Ovary (tissue), 9 donors: ENCODE measurements around the gene ITPR1. TPM values are rescaled to one million over a fixed set of nuclear protein-coding genes. Genes with fewer than 3 reads are reported as not detected.

Experiments
- DNase-seq, 5 donors: peaks; one replicate each; pipeline ENCODE4 v3.0.0-alpha.2; 2019 to 2020
- H3K27ac ChIP-seq, 2 donors: fragments of 200-600 bp; one replicate each; pipeline versions ENCODE4 v1.5.1 to v1.8.0; 2019 to 2022
- H3K27me3 ChIP-seq: fragments of 200-600 bp; one replicate; pipeline ENCODE4 v1.8.0; 2022
- H3K36me3 ChIP-seq: fragments of 200-600 bp; sonication (generic); one replicate; pipeline ENCODE4 v1.5.1; 2019
- H3K4me1 ChIP-seq: one replicate; pipeline ENCODE4 v1.8.1; 2013; ENCODE audit warnings: mild to moderate bottlenecking, moderate library complexity; ENCODE audit not compliant: insufficient read depth
- H3K4me3 ChIP-seq: fragments of 200-600 bp; sonication (generic); one replicate; pipeline ENCODE4 v1.5.1; 2017
- H3K9me3 ChIP-seq, 2 donors: fragments of 200-600 bp in 1 of 2; sonication (generic) in 1 of 2; one replicate each; pipeline versions ENCODE4 v1.5.1 to v1.8.1; 2013 to 2019; ENCODE audit warnings: mild to moderate bottlenecking in 1 of 2, moderate library complexity in 1 of 2
- CTCF ChIP-seq, 3 donors: fragments of 450-650 bp in 2 of 3; fragments of 200-600 bp in 1 of 3; IDR thresholded peaks; one replicate each; pipeline versions ENCODE4 v1.5.1 to v1.8.0; 2016 to 2022; ENCODE audit warnings: antibody characterized with exemption in 3 of 3, mild to moderate bottlenecking in 1 of 3
- EP300 ChIP-seq: sonication (generic); formaldehyde crosslinking; IDR thresholded peaks from one replicate; pipeline ENCODE4 v1.6.1; 2017; ENCODE audit warnings: antibody characterized with exemption
- POLR2A ChIP-seq: fragments of 450-650 bp; IDR thresholded peaks from one replicate; pipeline ENCODE4 v1.6.1; 2017; ENCODE audit warnings: antibody characterized with exemption, mild to moderate bottlenecking, moderate library complexity
- WGBS, 3 donors: extraction: QIAGEN DNeasy Blood & Tissue Kit in 1 of 3; methylation state at CpG; one replicate each; pipeline versions ENCODE4 v1.1.5 to v1.1.7; 2013 to 2017; 5-methylcytosine and 5-hydroxymethylcytosine counted together
- intact Hi-C, 4 donors: fragments of 100-400 bp; cut with DNase I; formaldehyde crosslinking; loops; one replicate each; pipeline versions ENCODE4 v1.11.0 to v1.15.1; 2022 to 2023
- polyA plus RNA-seq, 2 donors: library from polyadenylated mRNA; stranded (reverse); fragments of 200-250 nt in 1 of 2; fragments of 350-450 nt in 1 of 2; fragmentation: Illumina TruSeq in 1 of 2; extraction: RNeasy Lipid Tissue Mini Kit (QIAGEN cat#74804) in 1 of 2; gene quantifications; one replicate each; pipeline ENCODE4 v1.2.3, GENCODE V29; 2013 to 2014
- total RNA-seq, 7 donors: library from RNA; depleted of rRNA in 2 of 7; stranded (reverse); fragments of >200 nt in 2 of 7; fragmentation: NEBNext Ultra II Directional in 3 of 7; extraction: Animal tissue kit (Norgen Biotek cat#: 25700) in 3 of 7; gene quantifications; one replicate each; pipeline versions ENCODE4 v1.1.0 to v1.2.4, GENCODE V29; 2016 to 2023
- donor health status: DM: no; HTN: no; CAD: no; lungs with moderate emphysema.
- donor health status: DM: no; HTN: no; CAD: no.
- donor health status: Bipolar disorder and iron deficiency.
- donor health status: DM: yes; HTN: yes; CAD: no.
- donor health status: DM: no; HTN: no; CAD: no.
- donor health status: DM: yes; HTN: yes; CAD: no.

Gene ITPR1
- total and polyA plus RNA-seq, 9 donors = 59.5 to 313 (median 144) TPM

- intact Hi-C loops = no loop called here
- no peaks in the 10 kb centered on the region for H3K27me3 ChIP-seq
- no peak overlapping the region for H3K27ac ChIP-seq
- DNase-seq = no peak
- no peaks in the 10 kb centered on the region for H3K9me3 ChIP-seq
- no peak overlapping the region for H3K4me3 ChIP-seq
- H3K4me1 ChIP-seq = peaks cover 6% of the 10 kb centered on the region
- H3K36me3 ChIP-seq = no peaks in the 10 kb centered on the region
- WGBS, 3 donors = 56 to 68% (median 63%) methylated on average over 4 of the region's 4 CpGs
- TF ChIP-seq EP300 (no peak), CTCF (IDR thresholded peaks at IDR 0.05) (no peak), POLR2A (no peak)
These were observed 315.5 kb downstream of the ITPR1 start for GRCh38 chr3:4808637-4809036.

GRCh38 chr3:4809922-4810321 is 316.8 kb downstream of the ITPR1 start:
- intact Hi-C loops = loop anchor here in 1 of 4 donors (10.0 kb wide), 1 partner anchor 175 kb away; no protein-coding TSS in a partner anchor

GRCh38 chr3:4812591-4812990 is 319.4 kb downstream of the ITPR1 start:
- Histone ChIP-seq H3K4me3 (no peak overlapping the region), H3K27ac (no peak overlapping the region), H3K36me3 (no peaks in the 10 kb centered on the region), H3K27me3 (no peaks in the 10 kb centered on the region), H3K4me1 (no peaks in the 10 kb centered on the region), H3K9me3 (no peaks in the 10 kb centered on the region)
- WGBS, 3 donors = 58 to 72% (median 69%) methylated on average over 5 of the region's 5 CpGs
- intact Hi-C loops = loop anchor here in 1 of 4 donors (10.0 kb wide), 1 partner anchor 172 kb away; no protein-coding TSS in a partner anchor
- TF ChIP-seq EP300 (no peak), POLR2A (no peak), CTCF (IDR thresholded peaks at IDR 0.05) (no peak)
- DNase-seq = no peak

More at GRCh38 chr3:4809922-4810321, 316.8 kb downstream of the ITPR1 start:
- no peak overlapping the region for H3K27ac ChIP-seq
- no peaks in the 10 kb centered on the region for H3K9me3 ChIP-seq
- H3K4me1 ChIP-seq = peaks cover 2% of the 10 kb centered on the region
- no peaks in the 10 kb centered on the region for H3K36me3 ChIP-seq
- H3K4me3 ChIP-seq = no peak overlapping the region
- TF ChIP-seq CTCF (IDR thresholded peaks at IDR 0.05) (no peak), POLR2A (no peak), EP300 (no peak)
- WGBS, 3 donors = 83 to 94% (median 88%) methylated on average over 3 of the region's 3 CpGs
- no peaks in the 10 kb centered on the region for H3K27me3 ChIP-seq
- DNase-seq = no peak

- no peak for TF ChIP-seq POLR2A
- TF ChIP-seq EP300 = no peak
- intact Hi-C loops = loop anchor here in 1 of 4 donors (10.0 kb wide), 1 partner anchor 171 kb away; no protein-coding TSS in a partner anchor
- H3K4me3 ChIP-seq = no peak overlapping the region
- no peaks in the 10 kb centered on the region for H3K4me1 ChIP-seq
- DNase-seq = no peak
- H3K27me3 ChIP-seq = no peaks in the 10 kb centered on the region
- H3K36me3 ChIP-seq = no peaks in the 10 kb centered on the region
- WGBS, 3 donors = 94 to 96% (median 96%) methylated on average over 6 of the region's 6 CpGs
- H3K9me3 ChIP-seq = no peaks in the 10 kb centered on the region
- H3K27ac ChIP-seq = no peak overlapping the region
These were observed 320.8 kb downstream of the ITPR1 start for GRCh38 chr3:4813909-4814304.

- H3K36me3 ChIP-seq = no peaks in the 10 kb centered on the region
- TF ChIP-seq CTCF (IDR thresholded peaks at IDR 0.05) (no peak), EP300 (no peak)
- 90 to 92% (median 91%) methylated on average over 20 of the region's 20 CpGs for WGBS, 3 donors
- no peaks in the 10 kb centered on the region for H3K4me1 ChIP-seq
- DNase-seq = no peak
- intact Hi-C loops = loop anchor here in 1 of 4 donors (10.0 kb wide), 1 partner anchor 170 kb away; no protein-coding TSS in a partner anchor
- H3K4me3 ChIP-seq = no peak overlapping the region
- H3K9me3 ChIP-seq = no peaks in the 10 kb centered on the region
- H3K27me3 ChIP-seq = no peaks in the 10 kb centered on the region
- no peak overlapping the region for H3K27ac ChIP-seq
These were observed 321.3 kb downstream of the ITPR1 start for GRCh38 chr3:4814305-4814903.
